Uterus (tissue), 4 donors: ENCODE measurements around the gene TRABD. TPM values are rescaled to one million over a fixed set of nuclear protein-coding genes. Genes with fewer than 3 reads are reported as not detected.
A peak's percentile ranks its signal among the peaks of the same experiment; 100 is the strongest.

ENCODE experiments used
- DNase-seq, 2 donors: peaks; one replicate each; pipeline ENCODE4 v3.0.0-alpha.2; 2019 to 2020
- H3K27ac ChIP-seq, 2 donors: fragments of 200-600 bp; sonication (generic); 1 replicate in 1 of 2; 2 replicates in 1 of 2; pipeline ENCODE4 v1.5.1; 2016 to 2018
- H3K27me3 ChIP-seq, 2 donors: fragments of 200-600 bp; sonication (generic); one replicate each; pipeline ENCODE4 v1.5.1; 2018 to 2019; ENCODE audit warnings: control low read depth in 1 of 2
- H3K36me3 ChIP-seq, 2 donors: fragments of 200-600 bp; sonication (generic); one replicate each; pipeline ENCODE4 v1.5.1; 2019; ENCODE audit warnings: control low read depth in 1 of 2
- H3K4me1 ChIP-seq, 2 donors: fragments of 200-600 bp; sonication (generic); one replicate each; pipeline ENCODE4 v1.5.1; 2018 to 2019; ENCODE audit warnings: control low read depth in 1 of 2
- H3K4me3 ChIP-seq, 2 donors: fragments of 200-600 bp; sonication (generic); 1 replicate in 1 of 2; 2 replicates in 1 of 2; pipeline ENCODE4 v1.5.1; 2018 to 2019; ENCODE audit warnings: mild to moderate bottlenecking in 1 of 2
- H3K9me3 ChIP-seq, 2 donors: fragments of 200-600 bp; sonication (generic); one replicate each; pipeline ENCODE4 v1.5.1; 2019; ENCODE audit warnings: control low read depth in 1 of 2
- POLR2A ChIP-seq, 2 donors: fragments of 450-650 bp; IDR thresholded peaks; one replicate each; pipeline ENCODE4 v1.6.1; 2016; ENCODE audit warnings: antibody characterized with exemption in 2 of 2, mild to moderate bottlenecking in 1 of 2, moderate library complexity in 1 of 2
- intact Hi-C: fragments of 100-400 bp; cut with DNase I; formaldehyde crosslinking; loops from one replicate; pipeline ENCODE4 v1.15.1; 2023; ENCODE audit warnings: low total_unique reads
- total RNA-seq, 4 donors: library from RNA; depleted of rRNA in 3 of 4; stranded (reverse); fragments of >200 nt in 3 of 4; gene quantifications; one replicate each; pipeline versions ENCODE4 v1.1.0 to v1.2.4, GENCODE V29; 2014 to 2023
- TF ChIP-seq, protein P1 (sequence below), 4 experiments: fragments of 200-600 bp in 2 of 4; fragments of 450-650 bp in 2 of 4; sonication (generic) in 2 of 4; IDR thresholded peaks; one replicate each; pipeline ENCODE4 v1.5.1; 2016 to 2019; ENCODE audit warnings: antibody characterized with exemption in 4 of 4, mild to moderate bottlenecking in 2 of 4, moderate library complexity in 1 of 4
- donor health status: DM: yes; HTN: yes; CAD: no.

The TRABD gene
- total RNA-seq, 4 donors from 2014 or later, result 9.5 to 37.3 (median 15.0) TPM

DNA sequence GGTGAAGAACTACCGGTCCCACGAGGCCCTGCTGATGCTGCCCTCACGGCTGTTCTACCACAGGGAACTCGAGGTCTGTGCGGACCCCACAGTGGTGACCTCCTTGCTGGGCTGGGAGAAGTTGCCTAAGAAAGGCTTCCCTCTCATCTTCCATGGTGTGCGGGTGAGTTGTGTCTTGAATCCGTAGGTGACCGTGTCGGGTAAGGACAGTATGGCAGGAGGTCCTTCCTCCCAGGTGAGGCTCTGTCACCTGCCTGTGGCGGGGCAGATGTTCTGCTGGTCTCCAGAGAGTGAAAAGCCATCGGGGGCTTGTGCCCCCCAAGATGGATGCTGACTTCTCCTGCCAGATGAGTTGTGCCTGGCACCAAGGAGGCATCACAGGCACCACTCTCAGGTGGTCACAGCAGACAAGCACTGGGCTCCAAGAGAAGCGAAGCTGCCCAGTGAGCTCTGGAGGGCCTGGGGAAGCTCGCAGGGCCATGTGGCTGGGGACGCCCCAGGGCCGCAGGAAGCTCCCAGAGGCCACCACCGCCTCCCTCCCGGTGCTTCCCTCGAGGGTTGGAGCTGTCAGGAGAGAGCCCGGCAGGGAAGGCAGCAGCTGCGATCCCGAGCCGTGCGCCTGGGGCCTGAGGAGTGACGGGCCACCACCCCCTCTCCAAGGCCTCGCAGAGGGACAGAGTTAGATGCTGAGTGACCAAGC lies 32.5 kb upstream of the TRABD start:
- Histone ChIP-seq H3K4me3 (no peak overlapping the region), H3K4me1 (no peaks in the 10 kb centered on the region), H3K36me3 (no peaks in the 10 kb centered on the region), H3K9me3 (no peaks in the 10 kb centered on the region), H3K27ac (no peak overlapping the region), H3K27me3 (no peaks in the 10 kb centered on the region)
- TF ChIP-seq POLR2A (IDR thresholded peaks at IDR 0.05), result no peak
- TF ChIP-seq, protein P1, sequence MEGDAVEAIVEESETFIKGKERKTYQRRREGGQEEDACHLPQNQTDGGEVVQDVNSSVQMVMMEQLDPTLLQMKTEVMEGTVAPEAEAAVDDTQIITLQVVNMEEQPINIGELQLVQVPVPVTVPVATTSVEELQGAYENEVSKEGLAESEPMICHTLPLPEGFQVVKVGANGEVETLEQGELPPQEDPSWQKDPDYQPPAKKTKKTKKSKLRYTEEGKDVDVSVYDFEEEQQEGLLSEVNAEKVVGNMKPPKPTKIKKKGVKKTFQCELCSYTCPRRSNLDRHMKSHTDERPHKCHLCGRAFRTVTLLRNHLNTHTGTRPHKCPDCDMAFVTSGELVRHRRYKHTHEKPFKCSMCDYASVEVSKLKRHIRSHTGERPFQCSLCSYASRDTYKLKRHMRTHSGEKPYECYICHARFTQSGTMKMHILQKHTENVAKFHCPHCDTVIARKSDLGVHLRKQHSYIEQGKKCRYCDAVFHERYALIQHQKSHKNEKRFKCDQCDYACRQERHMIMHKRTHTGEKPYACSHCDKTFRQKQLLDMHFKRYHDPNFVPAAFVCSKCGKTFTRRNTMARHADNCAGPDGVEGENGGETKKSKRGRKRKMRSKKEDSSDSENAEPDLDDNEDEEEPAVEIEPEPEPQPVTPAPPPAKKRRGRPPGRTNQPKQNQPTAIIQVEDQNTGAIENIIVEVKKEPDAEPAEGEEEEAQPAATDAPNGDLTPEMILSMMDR (IDR thresholded peaks at IDR 0.05), result no peak
- intact Hi-C loops, result no loop called here
- DNase-seq, result no peak

DNA sequence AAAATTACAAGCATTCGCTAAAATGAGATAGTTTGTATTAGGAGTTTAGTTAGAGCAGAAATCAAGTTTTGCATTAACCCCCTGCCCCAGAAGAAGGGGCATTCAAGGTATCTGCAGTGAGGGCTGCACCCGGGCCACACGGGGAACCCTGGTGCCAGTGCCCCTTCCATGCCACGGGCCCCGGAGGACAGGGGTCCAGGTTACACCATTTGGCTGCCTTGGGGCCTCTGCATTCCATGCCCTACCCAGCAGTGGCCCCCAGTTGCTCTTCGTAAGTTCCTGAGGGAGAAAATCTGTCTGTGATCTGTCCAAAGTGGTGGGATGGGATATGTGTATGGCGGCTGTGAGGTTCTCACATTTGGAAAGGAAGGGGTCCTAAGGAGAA lies 32.0 kb upstream of the TRABD start:
- TF ChIP-seq POLR2A (IDR thresholded peaks at IDR 0.05), result no peak
- TF ChIP-seq, protein P1 (IDR thresholded peaks at IDR 0.05), result no peak
- Histone ChIP-seq H3K36me3 (no peaks in the 10 kb centered on the region), H3K4me3 (no peak overlapping the region), H3K27ac (no peak overlapping the region), H3K9me3 (no peaks in the 10 kb centered on the region), H3K27me3 (no peaks in the 10 kb centered on the region), H3K4me1 (no peaks in the 10 kb centered on the region)
- intact Hi-C loops, result no loop called here
- no peak for DNase-seq

DNA sequence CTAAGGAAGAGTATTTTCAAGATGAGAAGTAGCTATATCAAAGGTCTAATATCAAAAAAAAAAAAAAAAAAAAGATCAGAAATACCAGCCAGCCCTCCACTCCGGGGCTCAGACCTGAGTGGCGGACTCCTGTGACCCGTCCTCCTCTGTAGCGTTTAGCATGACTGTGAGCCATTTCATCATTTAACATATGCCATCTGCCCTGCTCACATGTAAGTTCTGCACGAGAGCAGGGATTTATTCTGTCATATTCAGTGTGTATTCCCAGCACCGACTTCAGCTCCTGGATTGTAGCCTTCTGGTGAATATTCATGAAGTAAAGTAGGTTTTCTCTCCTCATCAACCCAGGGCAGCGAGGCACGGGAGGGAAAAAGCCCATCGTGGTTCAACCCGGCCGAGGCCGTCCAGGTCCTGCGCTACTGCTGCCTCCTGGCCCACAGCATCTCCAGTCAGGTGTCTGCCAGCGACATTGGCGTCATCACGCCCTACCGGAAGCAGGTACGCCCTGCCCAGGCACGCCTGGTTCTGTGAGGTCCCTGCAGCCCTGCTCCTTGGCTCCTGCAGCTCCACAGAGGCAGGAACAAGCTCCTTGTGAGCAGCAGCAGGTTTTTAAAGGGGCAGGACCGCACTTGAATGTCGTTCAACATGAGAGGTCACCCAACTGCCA lies 27.9 kb upstream of the TRABD start:
- Histone ChIP-seq H3K4me3 (no peak overlapping the region), H3K27ac (no peak overlapping the region)

DNA sequence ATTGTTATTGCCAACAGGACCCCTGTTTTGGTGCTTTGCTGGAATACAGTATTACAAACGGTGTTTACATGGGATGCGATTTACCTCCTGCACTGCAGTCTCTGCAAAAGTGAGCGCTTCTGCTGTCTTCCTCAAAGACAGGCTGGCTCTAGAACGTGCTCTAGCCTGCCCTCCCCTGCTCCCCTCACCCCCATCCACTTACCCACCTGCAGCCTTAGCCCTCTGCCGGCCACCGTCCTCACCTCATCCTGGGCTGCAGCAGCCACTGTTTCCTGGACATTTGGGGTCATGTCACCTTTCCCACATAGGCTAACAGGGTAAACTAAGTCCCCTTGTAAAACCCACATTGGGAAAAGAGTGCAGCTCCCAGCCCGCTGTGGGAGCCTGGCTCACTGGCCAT lies 24.8 kb upstream of the TRABD start:
- no peak for TF ChIP-seq POLR2A (IDR thresholded peaks at IDR 0.05)
- TF ChIP-seq, protein P1 (IDR thresholded peaks at IDR 0.05), result no peak
- intact Hi-C loops, result no loop called here
- Histone ChIP-seq H3K27me3 (no peaks in the 10 kb centered on the region), H3K4me1 (no peaks in the 10 kb centered on the region), H3K27ac (no peak overlapping the region), H3K9me3 (no peaks in the 10 kb centered on the region), H3K36me3 (no peaks in the 10 kb centered on the region), H3K4me3 (no peak overlapping the region)
- no peak for DNase-seq

More for the DNA sequence above, 27.9 kb upstream of the TRABD start:
- Histone ChIP-seq H3K4me1 (no peaks in the 10 kb centered on the region), H3K9me3 (no peaks in the 10 kb centered on the region), H3K27me3 (no peaks in the 10 kb centered on the region), H3K36me3 (no peaks in the 10 kb centered on the region)
- intact Hi-C loops, result no loop called here
- DNase-seq, result no peak
- TF ChIP-seq POLR2A (IDR thresholded peaks at IDR 0.05), result peak in 1 of 2 donors; percentile 10
- TF ChIP-seq, protein P1 (IDR thresholded peaks at IDR 0.05), result no peak
